GM19438 (cell line): ENCODE data around the gene PANK4.

Source experiments
- ATAC-seq: cut with Tn5 transposase; IDR thresholded peaks from one replicate; pipeline ENCODE4 v1.9.1; 2021; ENCODE audit warnings: low read depth; ENCODE audit not compliant: unreplicated experiment

Gene PANK4

GRCh38 chr1:2546515-2547209, 20.3 kb upstream of the PANK4 start:
- ATAC-seq: no peak

GRCh38 chr1:2545754-2546514, 19.5 kb upstream of the PANK4 start:
- no peak for ATAC-seq

GRCh38 chr1:2544875-2545640, 18.7 kb upstream of the PANK4 start:
- ATAC-seq: no peak

GRCh38 chr1:2544093-2544874, 17.9 kb upstream of the PANK4 start:
- ATAC-seq: no peak

- no peak for ATAC-seq
Observed at GRCh38 chr1:2543543-2544092, 17.2 kb upstream of the PANK4 start.

GRCh38 chr1:2542246-2542915, 16.0 kb upstream of the PANK4 start:
- ATAC-seq: no peak

- no peak for ATAC-seq
Observed at GRCh38 chr1:2541619-2542245, 15.3 kb upstream of the PANK4 start.

- ATAC-seq: no peak
Observed at GRCh38 chr1:2540816-2541492, 14.6 kb upstream of the PANK4 start.

- no peak for ATAC-seq
Observed at GRCh38 chr1:2539312-2539907, 13.0 kb upstream of the PANK4 start.

- no peak for ATAC-seq
Observed at GRCh38 chr1:2538872-2539271, 12.5 kb upstream of the PANK4 start.

GRCh38 chr1:2538376-2538775, 12.0 kb upstream of the PANK4 start:
- ATAC-seq: no peak

- no peak for ATAC-seq
Observed at GRCh38 chr1:2537784-2538115, 11.4 kb upstream of the PANK4 start.

GRCh38 chr1:2535981-2536380, 9.6 kb upstream of the PANK4 start:
- ATAC-seq: no peak

- no peak for ATAC-seq
Observed at GRCh38 chr1:2535455-2535854, 9.1 kb upstream of the PANK4 start.

GRCh38 chr1:2534687-2535441, 8.5 kb upstream of the PANK4 start:
- no peak for ATAC-seq

GRCh38 chr1:2534315-2534686, 7.9 kb upstream of the PANK4 start:
- no peak for ATAC-seq

GRCh38 chr1:2533365-2533764, 7.0 kb upstream of the PANK4 start:
- ATAC-seq: no peak
